Measurements from ENCODE around the gene SNAPC4. TPM values are rescaled to one million over a fixed set of nuclear protein-coding genes. Genes with fewer than 3 reads are reported as not detected.

SNAPC4 gene
- total RNA-seq, 1 experiment from 2014 or later: 7.5 TPM

DNA sequence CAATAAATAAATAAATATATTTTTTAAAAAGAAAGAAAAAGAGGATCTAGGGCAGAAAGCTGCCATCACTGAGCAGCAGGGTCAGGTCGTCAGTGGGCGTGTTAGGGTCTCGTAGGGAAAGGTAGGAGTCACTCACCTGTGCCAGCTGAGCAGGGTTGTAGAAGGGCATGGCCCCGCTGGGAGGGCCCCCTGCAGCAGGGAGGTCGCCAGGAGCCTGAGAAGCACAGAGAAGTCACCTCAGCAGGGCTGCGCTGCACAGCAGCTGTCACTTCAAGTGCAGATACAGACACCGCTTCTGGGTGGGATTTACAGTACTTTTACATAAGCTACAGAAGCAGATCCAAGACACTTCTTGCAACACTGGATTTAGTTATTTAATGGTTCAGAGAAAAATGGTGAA, 43.7 kb upstream of the SNAPC4 start:
- ATAC-seq: no peak
- Histone ChIP-seq H3K9me2 (replicated peaks; ENCODE audit: low read length) (no peaks in the 10 kb centered on the region), H3K27ac (ENCODE audit: low read length) (no peak overlapping the region), H4K20me1 (ENCODE audit: low read length) (no peaks in the 10 kb centered on the region), H3K9me3 (ENCODE audit: low read length) (no peaks in the 10 kb centered on the region), H3K36me3 (ENCODE audit: low read depth, low read length) (peaks cover 4% of the 10 kb centered on the region; the same call in 1 of the 2 replicates), H3F3A (ENCODE audit: low read length, unreplicated experiment) (no peaks in the 10 kb centered on the region), H3K9ac (ENCODE audit: low read length) (no peak overlapping the region), H3K27me3 (ENCODE audit: low read length) (no peaks in the 10 kb centered on the region), H3K4me2 (ENCODE audit: low read length) (no peak overlapping the region), H2AFZ (ENCODE audit: low read length) (no peak overlapping the region), H3K4me1 (ENCODE audit: insufficient read depth, low read length) (no peaks in the 10 kb centered on the region; the same call in 1 of the 2 replicates), H3K4me3 (ENCODE audit: low read length) (no peak overlapping the region), H3K79me2 (ENCODE audit: low read length) (peaks cover 8% of the 10 kb centered on the region)
- ChIA-PET POLR2A (ENCODE audit: unreplicated experiment) (no interaction called here), CTCF (no interaction called here)
- no peak for DNase-seq
- TF ChIP-seq EZH2phosphoT487 (IDR thresholded peaks at IDR 0.05; ENCODE audit: borderline replicate concordance, low read length): no peak
- TF ChIP-seq, protein P1, sequence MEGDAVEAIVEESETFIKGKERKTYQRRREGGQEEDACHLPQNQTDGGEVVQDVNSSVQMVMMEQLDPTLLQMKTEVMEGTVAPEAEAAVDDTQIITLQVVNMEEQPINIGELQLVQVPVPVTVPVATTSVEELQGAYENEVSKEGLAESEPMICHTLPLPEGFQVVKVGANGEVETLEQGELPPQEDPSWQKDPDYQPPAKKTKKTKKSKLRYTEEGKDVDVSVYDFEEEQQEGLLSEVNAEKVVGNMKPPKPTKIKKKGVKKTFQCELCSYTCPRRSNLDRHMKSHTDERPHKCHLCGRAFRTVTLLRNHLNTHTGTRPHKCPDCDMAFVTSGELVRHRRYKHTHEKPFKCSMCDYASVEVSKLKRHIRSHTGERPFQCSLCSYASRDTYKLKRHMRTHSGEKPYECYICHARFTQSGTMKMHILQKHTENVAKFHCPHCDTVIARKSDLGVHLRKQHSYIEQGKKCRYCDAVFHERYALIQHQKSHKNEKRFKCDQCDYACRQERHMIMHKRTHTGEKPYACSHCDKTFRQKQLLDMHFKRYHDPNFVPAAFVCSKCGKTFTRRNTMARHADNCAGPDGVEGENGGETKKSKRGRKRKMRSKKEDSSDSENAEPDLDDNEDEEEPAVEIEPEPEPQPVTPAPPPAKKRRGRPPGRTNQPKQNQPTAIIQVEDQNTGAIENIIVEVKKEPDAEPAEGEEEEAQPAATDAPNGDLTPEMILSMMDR (conservative IDR thresholded peaks at IDR 0.05; ENCODE audit: low read depth, low read length): no peak
- no peak for TF ChIP-seq EZH2 (IDR thresholded peaks at IDR 0.05; ENCODE audit: low read length, unreplicated experiment)
- intact Hi-C loops (cut with micrococcal nuclease): no loop called here
- no TSS peak for BruUV-seq (replicated peaks)

DNA sequence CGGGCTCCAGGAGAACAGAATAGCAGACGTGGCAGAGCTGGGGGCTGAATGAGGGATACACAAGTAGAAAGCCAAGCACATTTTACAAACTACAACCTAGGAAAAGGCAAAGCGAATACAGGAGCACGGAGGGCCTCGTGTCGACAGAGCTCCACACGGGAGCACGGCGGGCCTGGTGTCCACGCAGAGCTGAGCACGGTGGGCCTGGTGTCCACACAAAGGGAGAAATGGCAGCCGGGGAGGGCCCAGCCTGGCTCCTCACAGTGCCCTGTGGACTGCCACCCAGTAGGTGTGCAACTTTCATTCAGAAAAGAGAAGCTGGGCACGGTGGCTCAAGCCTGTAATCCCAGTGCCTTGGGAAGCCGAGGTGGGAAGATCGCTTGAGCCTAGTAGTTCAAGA, 43.1 kb upstream of the SNAPC4 start:
- no peak overlapping the region for H3K4me3 ChIP-seq (ENCODE audit: low read length)
- intact Hi-C loops (cut with micrococcal nuclease): no loop called here
- no peak overlapping the region for H3K9ac ChIP-seq (ENCODE audit: low read length)
- ChIA-PET CTCF (no interaction called here), POLR2A (ENCODE audit: unreplicated experiment) (no interaction called here)
- no peaks in the 10 kb centered on the region for H3K9me3 ChIP-seq (ENCODE audit: low read length)
- H3K4me2 ChIP-seq (ENCODE audit: low read length): no peak overlapping the region
- peaks cover 4% of the 10 kb centered on the region; the same call in 1 of the 2 replicates for H3K36me3 ChIP-seq (ENCODE audit: low read depth, low read length)
- no peaks in the 10 kb centered on the region for H3F3A ChIP-seq (ENCODE audit: low read length, unreplicated experiment)
- no TSS peak for BruUV-seq (replicated peaks)
- peaks cover 14% of the 10 kb centered on the region for H3K79me2 ChIP-seq (ENCODE audit: low read length)
- H3K4me1 ChIP-seq (ENCODE audit: insufficient read depth, low read length): no peaks in the 10 kb centered on the region; the same call in 1 of the 2 replicates
- no peaks in the 10 kb centered on the region for H3K27me3 ChIP-seq (ENCODE audit: low read length)
- TF ChIP-seq, protein P1 (conservative IDR thresholded peaks at IDR 0.05; ENCODE audit: low read depth, low read length): no peak
- TF ChIP-seq EZH2phosphoT487 (IDR thresholded peaks at IDR 0.05; ENCODE audit: borderline replicate concordance, low read length) (no peak), EZH2 (IDR thresholded peaks at IDR 0.05; ENCODE audit: low read length, unreplicated experiment) (no peak)
- no peaks in the 10 kb centered on the region for H3K9me2 ChIP-seq (replicated peaks; ENCODE audit: low read length)
- no peak overlapping the region for H3K27ac ChIP-seq (ENCODE audit: low read length)
- DNase-seq: no peak
- H4K20me1 ChIP-seq (ENCODE audit: low read length): no peaks in the 10 kb centered on the region
- H2AFZ ChIP-seq (ENCODE audit: low read length): no peak overlapping the region
- no peak for ATAC-seq

DNA sequence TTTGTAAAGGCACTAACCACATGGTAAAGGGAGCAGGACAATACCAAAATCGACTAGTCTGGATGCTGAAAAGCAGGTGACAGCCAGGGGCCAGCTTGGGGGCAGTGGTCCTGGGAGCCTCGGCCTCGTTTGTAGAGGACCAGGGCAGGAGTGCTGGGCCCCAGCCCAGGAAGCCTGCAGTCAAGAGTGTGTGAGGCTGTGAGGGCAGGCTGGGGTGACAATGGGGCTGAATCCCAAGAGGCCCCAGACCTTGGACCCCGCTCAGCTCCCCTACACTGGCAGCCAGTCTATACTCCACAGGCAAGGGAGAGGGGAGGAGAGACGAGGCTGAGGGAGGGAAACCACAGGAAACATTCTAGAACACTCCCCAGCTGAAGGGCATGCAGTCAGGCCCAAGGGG, 42.3 kb upstream of the SNAPC4 start:
- POLR2A ChIA-PET (ENCODE audit: unreplicated experiment): no interaction called here
- Histone ChIP-seq H3K27ac (ENCODE audit: low read length) (no peak overlapping the region), H4K20me1 (ENCODE audit: low read length) (0 out of 2 replicates have a peak, but pooled peaks cover 4% of the 10 kb centered on the region), H3F3A (ENCODE audit: low read length, unreplicated experiment) (no peaks in the 10 kb centered on the region), H2AFZ (ENCODE audit: low read length) (no peak overlapping the region), H3K9me3 (ENCODE audit: low read length) (no peaks in the 10 kb centered on the region), H3K4me3 (ENCODE audit: low read length) (no peak overlapping the region), H3K9me2 (replicated peaks; ENCODE audit: low read length) (no peaks in the 10 kb centered on the region), H3K4me1 (ENCODE audit: insufficient read depth, low read length) (peaks cover 8% of the 10 kb centered on the region), H3K4me2 (ENCODE audit: low read length) (no peak overlapping the region), H3K36me3 (ENCODE audit: low read depth, low read length) (peaks cover 4% of the 10 kb centered on the region; the same call in 1 of the 2 replicates), H3K27me3 (ENCODE audit: low read length) (no peaks in the 10 kb centered on the region), H3K79me2 (ENCODE audit: low read length) (peaks cover 22% of the 10 kb centered on the region), H3K9ac (ENCODE audit: low read length) (no peak overlapping the region)
- no TSS peak for BruUV-seq (replicated peaks)
- intact Hi-C loops (cut with micrococcal nuclease): no loop called here
- ATAC-seq (no peak), DNase-seq (no peak)
- CTCF ChIA-PET: no interaction called here
- TF ChIP-seq EZH2phosphoT487 (IDR thresholded peaks at IDR 0.05; ENCODE audit: borderline replicate concordance, low read length) (no peak), EZH2 (IDR thresholded peaks at IDR 0.05; ENCODE audit: low read length, unreplicated experiment) (no peak)
- TF ChIP-seq, protein P1 (conservative IDR thresholded peaks at IDR 0.05; ENCODE audit: low read depth, low read length): no peak
